Neural progenitor cell (in vitro differentiated cells): ENCODE results near the gene ERBB4. TPM values are rescaled to one million over a fixed set of nuclear protein-coding genes. Genes with fewer than 3 reads are reported as not detected.

Experiments used
- DNase-seq: peaks from one replicate; pipeline ENCODE4 v3.0.0-alpha.2; 2016; ENCODE audit warnings: low spot score
- H2AFZ ChIP-seq: fragments of 200-600 bp; sonication (generic); replicated peaks from 2 replicates; pipeline ENCODE4 v1.6.1; 2016; ENCODE audit warnings: antibody characterized with exemption
- H3F3A ChIP-seq: fragments of 200-600 bp; sonication (generic); 2 replicates; pipeline ENCODE4 v1.6.1; 2016; ENCODE audit warnings: antibody characterized with exemption, low read depth
- H3K27ac ChIP-seq: fragments of 200-600 bp; sonication (generic); 2 replicates; pipeline ENCODE4 v1.5.1; 2016; ENCODE audit warnings: mild to moderate bottlenecking
- H3K27me3 ChIP-seq: fragments of 200-600 bp; sonication (generic); 2 replicates; pipeline ENCODE4 v1.6.1; 2016; ENCODE audit warnings: mild to moderate bottlenecking, moderate library complexity
- H3K36me3 ChIP-seq: fragments of 200-600 bp; sonication (generic); 2 replicates; pipeline ENCODE4 v1.5.1; 2016
- H3K4me1 ChIP-seq: fragments of 200-600 bp; sonication (generic); 2 replicates; pipeline ENCODE4 v1.6.1; 2016; ENCODE audit warnings: mixed run types
- H3K4me2 ChIP-seq: fragments of 200-600 bp; sonication (generic); 2 replicates; pipeline ENCODE4 v1.6.1; 2016
- H3K4me3 ChIP-seq: fragments of 200-600 bp; sonication (generic); 2 replicates; pipeline ENCODE4 v1.5.1; 2016
- H3K79me2 ChIP-seq: fragments of 200-600 bp; sonication (generic); 2 replicates; pipeline ENCODE4 v1.6.1; 2016; ENCODE audit warnings: low read depth
- H3K9ac ChIP-seq: fragments of 200-600 bp; sonication (generic); 2 replicates; pipeline ENCODE4 v1.6.1; 2016
- H3K9me3 ChIP-seq: fragments of 200-600 bp; sonication (generic); 2 replicates; pipeline ENCODE4 v1.5.1; 2016; ENCODE audit warnings: low read depth
- H4K20me1 ChIP-seq: fragments of 200-600 bp; sonication (generic); 2 replicates; pipeline ENCODE4 v1.6.1; 2016; ENCODE audit warnings: low read depth
- H3K27ac Mint-ChIP-seq: 3 replicates; pipeline ENCODE4 v1.8.0; 2021; ENCODE audit warnings: mixed read lengths
- H3K27me3 Mint-ChIP-seq: 2 replicates; pipeline ENCODE4 v1.8.0; 2022; ENCODE audit warnings: low read depth, mild to moderate bottlenecking, inconsistent platforms, moderate library complexity, mixed read lengths; ENCODE audit not compliant: insufficient read depth
- H3K36me3 Mint-ChIP-seq: 3 replicates; pipeline ENCODE4 v1.8.0; 2021; ENCODE audit warnings: mixed read lengths
- H3K4me1 Mint-ChIP-seq: 3 replicates; pipeline ENCODE4 v1.8.0; 2021; ENCODE audit warnings: mixed read lengths
- H3K4me3 Mint-ChIP-seq: 3 replicates; pipeline ENCODE4 v1.8.0; 2021; ENCODE audit warnings: mild to moderate bottlenecking, moderate library complexity, mixed read lengths
- H3K9me3 Mint-ChIP-seq: 3 replicates; pipeline ENCODE4 v1.8.0; 2020; ENCODE audit warnings: mixed read lengths
- EZH2 ChIP-seq: fragments of 200-600 bp; sonication (generic); IDR thresholded peaks from 2 replicates; pipeline ENCODE4 v1.6.1; 2017; ENCODE audit warnings: antibody characterized with exemption, mild to moderate bottlenecking, moderate library complexity
- EZH2phosphoT487 ChIP-seq: fragments of 200-600 bp; sonication (generic); IDR thresholded peaks from 2 replicates; pipeline ENCODE4 v1.6.1; 2017; ENCODE audit warnings: antibody characterized with exemption
- total RNA-seq: library from RNA; depleted of rRNA; stranded (reverse); fragments of >200 nt; gene quantifications from 2 replicates; pipeline ENCODE4 v1.2.3, GENCODE V29; 2015; ENCODE audit warnings: low replicate concordance
- TF ChIP-seq, protein P1 (sequence below): fragments of 200-600 bp; sonication (generic); IDR thresholded peaks from 2 replicates; pipeline ENCODE4 v1.5.1; 2017; ENCODE audit warnings: antibody characterized with exemption, mild to moderate bottlenecking

ERBB4 gene
- total RNA-seq, 1 donor from 2014 or later: 1.5 TPM

DNA sequence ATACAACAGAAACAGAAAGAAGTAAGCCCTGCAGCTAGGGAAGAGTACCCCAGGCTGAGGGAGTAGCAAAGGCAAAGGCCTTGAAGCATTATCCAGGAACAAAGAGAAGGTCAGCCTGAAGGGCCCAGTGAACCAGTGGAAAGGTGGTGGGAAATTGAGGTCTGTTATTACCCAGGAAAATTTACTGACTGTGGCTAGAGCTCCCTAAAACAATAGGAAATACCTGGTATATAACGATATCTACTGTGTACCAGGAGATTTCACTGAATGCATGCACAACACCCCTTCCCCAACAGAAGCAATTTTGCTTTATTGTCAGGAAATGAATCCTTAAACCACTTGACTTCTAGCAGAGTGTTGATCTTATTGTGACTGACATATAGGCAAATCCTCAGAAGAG is 365.3 kb downstream of the ERBB4 start:
- Histone ChIP-seq H3K9me3 (no peaks in the 10 kb centered on the region), H3K27ac (no peak overlapping the region), H3F3A (no peaks in the 10 kb centered on the region), H3K4me1 (peaks cover 7% of the 10 kb centered on the region), H3K9ac (no peak overlapping the region), H3K36me3 (no peaks in the 10 kb centered on the region), H4K20me1 (no peaks in the 10 kb centered on the region), H3K27me3 (no peaks in the 10 kb centered on the region), H3K79me2 (no peaks in the 10 kb centered on the region), H3K4me2 (no peak overlapping the region), H2AFZ (no peak overlapping the region), H3K4me3 (no peak overlapping the region)
- Mint-ChIP-seq H3K4me3 (no peak overlapping the region), H3K36me3 (peaks cover 35% of the 10 kb centered on the region), H3K27ac (no peak overlapping the region), H3K9me3 (peaks cover 37% of the 10 kb centered on the region), H3K27me3 (peaks cover 3% of the 10 kb centered on the region), H3K4me1 (peaks cover 22% of the 10 kb centered on the region)
- no peak for DNase-seq
- TF ChIP-seq EZH2phosphoT487 (no peak), EZH2 (no peak)
- TF ChIP-seq, protein P1, sequence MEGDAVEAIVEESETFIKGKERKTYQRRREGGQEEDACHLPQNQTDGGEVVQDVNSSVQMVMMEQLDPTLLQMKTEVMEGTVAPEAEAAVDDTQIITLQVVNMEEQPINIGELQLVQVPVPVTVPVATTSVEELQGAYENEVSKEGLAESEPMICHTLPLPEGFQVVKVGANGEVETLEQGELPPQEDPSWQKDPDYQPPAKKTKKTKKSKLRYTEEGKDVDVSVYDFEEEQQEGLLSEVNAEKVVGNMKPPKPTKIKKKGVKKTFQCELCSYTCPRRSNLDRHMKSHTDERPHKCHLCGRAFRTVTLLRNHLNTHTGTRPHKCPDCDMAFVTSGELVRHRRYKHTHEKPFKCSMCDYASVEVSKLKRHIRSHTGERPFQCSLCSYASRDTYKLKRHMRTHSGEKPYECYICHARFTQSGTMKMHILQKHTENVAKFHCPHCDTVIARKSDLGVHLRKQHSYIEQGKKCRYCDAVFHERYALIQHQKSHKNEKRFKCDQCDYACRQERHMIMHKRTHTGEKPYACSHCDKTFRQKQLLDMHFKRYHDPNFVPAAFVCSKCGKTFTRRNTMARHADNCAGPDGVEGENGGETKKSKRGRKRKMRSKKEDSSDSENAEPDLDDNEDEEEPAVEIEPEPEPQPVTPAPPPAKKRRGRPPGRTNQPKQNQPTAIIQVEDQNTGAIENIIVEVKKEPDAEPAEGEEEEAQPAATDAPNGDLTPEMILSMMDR: no peak

DNA sequence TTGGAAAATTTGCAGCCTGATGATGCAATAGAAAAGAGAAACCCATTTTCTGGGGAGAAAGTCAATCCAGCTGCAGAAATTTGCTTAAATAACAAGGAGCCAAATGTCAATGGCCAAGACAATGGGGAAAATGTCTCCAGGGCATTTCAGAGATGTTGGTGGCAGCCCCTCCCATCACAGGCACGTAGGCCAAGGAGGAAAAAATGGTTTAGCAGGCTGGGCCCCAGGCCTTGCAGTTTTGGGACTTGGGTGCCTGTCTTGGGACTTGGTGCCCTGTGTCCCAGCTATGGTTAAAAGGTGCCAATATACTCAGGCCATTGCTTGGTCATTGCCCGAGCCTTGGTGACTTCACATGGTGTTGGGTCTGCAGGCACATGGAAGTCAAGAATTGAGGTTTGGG is 368.2 kb downstream of the ERBB4 start:
- Histone ChIP-seq H3F3A (no peaks in the 10 kb centered on the region), H3K27ac (no peak overlapping the region), H3K36me3 (no peaks in the 10 kb centered on the region), H3K27me3 (no peaks in the 10 kb centered on the region), H3K4me3 (no peak overlapping the region), H4K20me1 (no peaks in the 10 kb centered on the region), H3K9ac (no peak overlapping the region), H3K79me2 (no peaks in the 10 kb centered on the region), H2AFZ (no peak overlapping the region), H3K4me2 (no peak overlapping the region), H3K9me3 (no peaks in the 10 kb centered on the region), H3K4me1 (no peaks in the 10 kb centered on the region)
- Mint-ChIP-seq H3K27ac (no peak overlapping the region), H3K9me3 (peaks cover 50% of the 10 kb centered on the region), H3K4me3 (no peak overlapping the region), H3K36me3 (peaks cover 45% of the 10 kb centered on the region), H3K27me3 (peaks cover 3% of the 10 kb centered on the region), H3K4me1 (peaks cover 15% of the 10 kb centered on the region)
- no peak for TF ChIP-seq EZH2phosphoT487
- TF ChIP-seq EZH2: no peak
- TF ChIP-seq, protein P1: no peak
- no peak for DNase-seq

DNA sequence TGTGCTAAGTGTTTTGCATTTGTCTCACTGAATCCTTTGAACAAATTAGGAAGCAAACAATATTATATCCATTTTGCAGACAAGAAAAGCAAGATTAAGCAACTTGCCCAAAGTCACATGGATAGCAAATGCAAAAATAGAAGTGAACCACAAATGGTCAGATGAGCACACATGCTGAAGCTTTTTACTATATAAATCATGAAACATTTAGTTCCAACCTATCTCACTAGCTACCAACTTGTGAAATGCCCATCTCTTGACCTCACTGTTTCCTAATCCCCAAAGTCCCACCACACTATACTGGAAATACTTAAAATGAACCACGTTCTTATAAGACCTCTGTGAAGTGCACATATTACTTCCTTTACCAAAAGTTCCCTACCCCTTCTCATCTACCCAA is 380.5 kb downstream of the ERBB4 start:
- Histone ChIP-seq H3K4me2 (no peak overlapping the region), H3K4me3 (no peak overlapping the region), H2AFZ (no peak overlapping the region), H3K4me1 (no peaks in the 10 kb centered on the region), H3K27me3 (no peaks in the 10 kb centered on the region), H4K20me1 (no peaks in the 10 kb centered on the region), H3K27ac (no peak overlapping the region), H3K36me3 (no peaks in the 10 kb centered on the region), H3K9ac (no peak overlapping the region), H3K9me3 (no peaks in the 10 kb centered on the region), H3K79me2 (no peaks in the 10 kb centered on the region), H3F3A (no peaks in the 10 kb centered on the region)
- peaks cover 3% of the 10 kb centered on the region for H3K36me3 Mint-ChIP-seq
- no peak for DNase-seq
- peaks cover 22% of the 10 kb centered on the region for H3K4me1 Mint-ChIP-seq
- no peaks in the 10 kb centered on the region for H3K9me3 Mint-ChIP-seq
- H3K4me3 Mint-ChIP-seq: no peak overlapping the region
- H3K27me3 Mint-ChIP-seq: no peaks in the 10 kb centered on the region
- TF ChIP-seq, protein P1: no peak
- TF ChIP-seq EZH2 (no peak), EZH2phosphoT487 (no peak)
- H3K27ac Mint-ChIP-seq: no peak overlapping the region
